K562 (cell line): Measurements from ENCODE around the gene TAL1.

Experiments
- MAZ ChIP-seq, 2 experiments: fragments of 450-650 bp in 1 of 2; sonication (generic) in 1 of 2; formaldehyde crosslinking; IDR thresholded peaks in 1 of 2; conservative IDR thresholded peaks in 1 of 2; 2 replicates each; pipeline versions ENCODE4 v1.4.0 to v1.5.0; 2020; ENCODE audit warnings: mild to moderate bottlenecking in 1 of 2, missing genetic modification reagents in 1 of 2
- MTA1 ChIP-seq: fragments of 450-650 bp; IDR thresholded peaks from 2 replicates; pipeline ENCODE4 v1.6.1; 2017; ENCODE audit warnings: borderline replicate concordance
- POLR2AphosphoS5 ChIP-seq: IDR thresholded peaks from 2 replicates; pipeline ENCODE4 v1.6.1; 2011; ENCODE audit warnings: mild to moderate bottlenecking, low read depth, low read length, moderate library complexity; ENCODE audit not compliant: control insufficient read depth, insufficient read depth
- SAFB2 ChIP-seq: fragments of 200-400 bp; formaldehyde crosslinking; IDR thresholded peaks from 2 replicates; pipeline ENCODE4 v1.6.1; 2018; ENCODE audit warnings: borderline replicate concordance, low read length, low read depth, moderate library complexity; ENCODE audit not compliant: severe bottlenecking

- no peak for TF ChIP-seq POLR2AphosphoS5
- no peak for TF ChIP-seq MAZ (CRISPR knock-in tag; conservative IDR thresholded peaks at IDR 0.05 in 1 of 2, IDR thresholded peaks at IDR 0.05 in 1 of 2)
- no peak for TF ChIP-seq MTA1
- TF ChIP-seq SAFB2, result no peak
Measured at GRCh38 chr1:47205918-47206317, 26.1 kb downstream of the TAL1 start.
